ENCODE measurements around the gene PRKAR1A.

The PRKAR1A gene

GRCh38 chr17:68594552-68594951 lies 82.3 kb downstream of the PRKAR1A start:
- no peak for DNase-seq (ENCODE audit: low read depth)
- TF ChIP-seq POLR2A (IDR thresholded peaks at IDR 0.05; ENCODE audit: extremely low read depth, insufficient read length): no peak
- no peak for TF ChIP-seq MAX (IDR thresholded peaks at IDR 0.05; ENCODE audit: low read depth, low read length)
- TF ChIP-seq CTCF (IDR thresholded peaks at IDR 0.05; ENCODE audit: low read depth, low read length): no peak
- no peak for TF ChIP-seq MYC (IDR thresholded peaks at IDR 0.05; ENCODE audit: low read depth, low read length)
- H3K4me3 ChIP-seq (ENCODE audit: low read depth, low read length): no peak overlapping the region

- H3K4me3 ChIP-seq (ENCODE audit: low read depth, low read length): no peak overlapping the region
- no peak for DNase-seq (ENCODE audit: low read depth)
- TF ChIP-seq MYC (IDR thresholded peaks at IDR 0.05; ENCODE audit: low read depth, low read length) (no peak), CTCF (IDR thresholded peaks at IDR 0.05; ENCODE audit: low read depth, low read length) (no peak), POLR2A (IDR thresholded peaks at IDR 0.05; ENCODE audit: extremely low read depth, insufficient read length) (no peak)
These were observed 83.3 kb downstream of the PRKAR1A start for GRCh38 chr17:68595496-68595895.

GRCh38 chr17:68595986-68596385 lies 83.8 kb downstream of the PRKAR1A start:
- TF ChIP-seq POLR2A (IDR thresholded peaks at IDR 0.05; ENCODE audit: extremely low read depth, insufficient read length) (no peak), MYC (IDR thresholded peaks at IDR 0.05; ENCODE audit: low read depth, low read length) (no peak), CTCF (IDR thresholded peaks at IDR 0.05; ENCODE audit: low read depth, low read length) (no peak)
- DNase-seq (ENCODE audit: low read depth): no peak
- no peak overlapping the region for H3K4me3 ChIP-seq (ENCODE audit: low read depth, low read length)

- no peak overlapping the region for H3K4me3 ChIP-seq (ENCODE audit: low read depth, low read length)
- DNase-seq (ENCODE audit: low read depth): no peak
- no peak for TF ChIP-seq MAX (IDR thresholded peaks at IDR 0.05; ENCODE audit: low read depth, low read length)
- TF ChIP-seq MYC (IDR thresholded peaks at IDR 0.05; ENCODE audit: low read depth, low read length): no peak
- no peak for TF ChIP-seq CTCF (IDR thresholded peaks at IDR 0.05; ENCODE audit: low read depth, low read length)
- TF ChIP-seq POLR2A (IDR thresholded peaks at IDR 0.05; ENCODE audit: extremely low read depth, insufficient read length): no peak
These were observed 84.2 kb downstream of the PRKAR1A start for GRCh38 chr17:68596411-68596945.

GRCh38 chr17:68598074-68598473 lies 85.8 kb downstream of the PRKAR1A start:
- DNase-seq (ENCODE audit: low read depth): no peak
- H3K4me3 ChIP-seq (ENCODE audit: low read depth, low read length): no peak overlapping the region
- no peak for TF ChIP-seq MYC (IDR thresholded peaks at IDR 0.05; ENCODE audit: low read depth, low read length)
- TF ChIP-seq CTCF (IDR thresholded peaks at IDR 0.05; ENCODE audit: low read depth, low read length): no peak
- TF ChIP-seq POLR2A (IDR thresholded peaks at IDR 0.05; ENCODE audit: extremely low read depth, insufficient read length): no peak
- no peak for TF ChIP-seq MAX (IDR thresholded peaks at IDR 0.05; ENCODE audit: low read depth, low read length)

GRCh38 chr17:68598545-68598961 lies 86.3 kb downstream of the PRKAR1A start:
- TF ChIP-seq POLR2A (IDR thresholded peaks at IDR 0.05; ENCODE audit: extremely low read depth, insufficient read length): no peak
- TF ChIP-seq CTCF (IDR thresholded peaks at IDR 0.05; ENCODE audit: low read depth, low read length): no peak
- no peak for TF ChIP-seq MAX (IDR thresholded peaks at IDR 0.05; ENCODE audit: low read depth, low read length)
- TF ChIP-seq MYC (IDR thresholded peaks at IDR 0.05; ENCODE audit: low read depth, low read length): no peak
- H3K4me3 ChIP-seq (ENCODE audit: low read depth, low read length): no peak overlapping the region
- no peak for DNase-seq (ENCODE audit: low read depth)
